Posterior vena cava (tissue), 2 donors: Measurements from ENCODE around the gene C1orf159. TPM values are rescaled to one million over a fixed set of nuclear protein-coding genes. Genes with fewer than 3 reads are reported as not detected.

Source experiments
- DNase-seq: peaks from one replicate; pipeline ENCODE4 v3.0.0-alpha.2; 2020; ENCODE audit warnings: low spot score
- intact Hi-C, 2 donors: fragments of 100-400 bp; cut with DNase I; formaldehyde crosslinking; loops; one replicate each; pipeline versions ENCODE4 v1.14.1 to v1.14.2; 2022 to 2023
- total RNA-seq, 2 donors: library from RNA; stranded (reverse); fragmentation: NEBNext Ultra II Directional; extraction: Animal tissue kit (Norgen Biotek cat#: 25700); gene quantifications; one replicate each; pipeline ENCODE4 v1.2.1, GENCODE V29; 2021
- donor health status: DM: yes; HTN: yes; CAD: no.
- donor health status: DM: yes; HTN: yes; CAD: no.

Gene C1orf159
- total RNA-seq, 2 donors from 2014 or later: 6.7 to 7.4 TPM

- DNase-seq: no peak
- intact Hi-C loops: no loop called here
These were observed 80.5 kb downstream of the C1orf159 start for GRCh38 chr1:1035291-1035943.

- no peak for DNase-seq
- intact Hi-C loops: no loop called here
These were observed 81.5 kb downstream of the C1orf159 start for GRCh38 chr1:1034439-1034781.

- intact Hi-C loops: no loop called here
- DNase-seq: no peak
These were observed 82.0 kb downstream of the C1orf159 start for GRCh38 chr1:1033731-1034438.

- DNase-seq: peak; percentile 90
- intact Hi-C loops: no loop called here
These were observed 82.8 kb downstream of the C1orf159 start for GRCh38 chr1:1033009-1033587.

- intact Hi-C loops: no loop called here
- no peak for DNase-seq
These were observed 83.5 kb downstream of the C1orf159 start for GRCh38 chr1:1032424-1032823.

Other genes with a start within 250 kb of the C1orf159 start
- 10 to 100 TPM; 16.5 to 38.0 TPM for gene SAMD11, start 192.2 kb downstream of the C1orf159 start, total RNA-seq
- 10 to 100 TPM; 42.8 to 44.5 TPM for gene NOC2L, start 156.8 kb downstream of the C1orf159 start, total RNA-seq
- 1 to 10 TPM; 8.5 to 8.9 TPM for gene KLHL17, start 155.5 kb downstream of the C1orf159 start, total RNA-seq
- under 1 TPM; 0.86 to 0.88 TPM for gene PLEKHN1, start 149.6 kb downstream of the C1orf159 start, total RNA-seq
- under 1 TPM in 1 of 2 donors, not detected in 1; 0.24 TPM for gene PERM1, start 134.0 kb downstream of the C1orf159 start, total RNA-seq
- gene HES4, start 116.0 kb downstream of the C1orf159 start, total RNA-seq: 10 to 100 TPM; 53.5 to 54.4 TPM
- gene ISG15, start 102.6 kb downstream of the C1orf159 start, total RNA-seq: 10 to 100 TPM; 22.9 to 47.3 TPM
- 10 to 100 TPM; 18.8 to 26.8 TPM for gene AGRN, start 96.0 kb downstream of the C1orf159 start, total RNA-seq
- gene RNF223, start 41.8 kb downstream of the C1orf159 start, total RNA-seq: not detected
- gene TTLL10, start 57.8 kb upstream of the C1orf159 start, total RNA-seq: under 1 TPM in 1 of 2 donors, not detected in 1; 0.19 TPM
- gene TNFRSF18, start 90.5 kb upstream of the C1orf159 start, total RNA-seq: under 1 TPM; 0.33 to 0.93 TPM
- gene TNFRSF4, start 98.1 kb upstream of the C1orf159 start, total RNA-seq: 1 to 10 TPM; 2.0 to 2.8 TPM
- 100 to 1,000 TPM; 121 to 151 TPM for gene SDF4, start 115.9 kb upstream of the C1orf159 start, total RNA-seq
- gene B3GALT6, start 116.1 kb upstream of the C1orf159 start, total RNA-seq: 10 to 100 TPM in 1 of 2 donors, 1 to 10 TPM in 1; 9.9 to 10.3 TPM
- 1 to 10 TPM; 1.9 to 4.1 TPM for gene C1QTNF12, start 130.6 kb upstream of the C1orf159 start, total RNA-seq
- gene UBE2J2, start 157.8 kb upstream of the C1orf159 start, total RNA-seq: 10 to 100 TPM; 29.0 to 32.0 TPM
- 1 to 10 TPM; 1.8 to 6.1 TPM for gene SCNN1D, start 164.3 kb upstream of the C1orf159 start, total RNA-seq
- 10 to 100 TPM; 40.9 to 50.9 TPM for gene ACAP3, start 191.8 kb upstream of the C1orf159 start, total RNA-seq
- gene PUSL1, start 192.5 kb upstream of the C1orf159 start, total RNA-seq: 10 to 100 TPM in 1 of 2 donors, 1 to 10 TPM in 1; 8.3 to 10.5 TPM
- gene INTS11, start 208.6 kb upstream of the C1orf159 start, total RNA-seq: 10 to 100 TPM; 61.8 to 65.6 TPM
- 10 to 100 TPM; 11.6 to 14.1 TPM for gene CPTP, start 208.7 kb upstream of the C1orf159 start, total RNA-seq
- under 1 TPM in 1 of 2 donors, not detected in 1; 0.09 TPM for gene TAS1R3, start 215.2 kb upstream of the C1orf159 start, total RNA-seq
- gene DVL1, start 233.3 kb upstream of the C1orf159 start, total RNA-seq: 10 to 100 TPM; 45.9 to 61.9 TPM
- 100 to 1,000 TPM; 104 to 174 TPM for gene MXRA8, start 242.5 kb upstream of the C1orf159 start, total RNA-seq